DMS 273 treated with DMSO at 0.1 percent for 48 hours (cell line): ENCODE results near the gene PDGFB.
"Not testable (repeated sequence)": the region's sequence is repeated elsewhere in the genome, so short reads cannot be mapped to it uniquely, and the experiment has no call there.

Experiments
- DNase-seq: peaks from one replicate; lab custom pipeline; 2025; lab: John Stamatoyannopoulos, UW

PDGFB gene

DNA sequence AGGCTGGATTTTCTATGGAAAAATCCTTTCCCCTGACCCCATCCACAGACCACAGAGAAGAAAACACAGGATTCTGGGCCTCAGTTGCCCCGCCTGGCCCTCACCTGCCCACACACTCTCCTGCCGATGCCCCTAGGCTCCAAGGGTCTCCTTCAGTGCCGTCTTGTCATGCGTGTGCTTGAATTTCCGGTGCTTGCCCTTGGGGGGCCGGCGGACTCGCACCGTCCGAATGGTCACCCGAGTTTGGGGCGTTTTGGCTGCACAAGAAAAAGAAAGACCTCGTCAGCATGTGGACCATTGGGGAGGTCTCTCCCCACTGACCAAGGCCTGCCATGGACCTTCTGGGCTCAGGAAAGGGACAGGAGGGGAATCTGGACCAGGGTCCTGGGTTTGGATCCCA, 19.2 kb downstream of the PDGFB start:
- no peak for DNase-seq

DNA sequence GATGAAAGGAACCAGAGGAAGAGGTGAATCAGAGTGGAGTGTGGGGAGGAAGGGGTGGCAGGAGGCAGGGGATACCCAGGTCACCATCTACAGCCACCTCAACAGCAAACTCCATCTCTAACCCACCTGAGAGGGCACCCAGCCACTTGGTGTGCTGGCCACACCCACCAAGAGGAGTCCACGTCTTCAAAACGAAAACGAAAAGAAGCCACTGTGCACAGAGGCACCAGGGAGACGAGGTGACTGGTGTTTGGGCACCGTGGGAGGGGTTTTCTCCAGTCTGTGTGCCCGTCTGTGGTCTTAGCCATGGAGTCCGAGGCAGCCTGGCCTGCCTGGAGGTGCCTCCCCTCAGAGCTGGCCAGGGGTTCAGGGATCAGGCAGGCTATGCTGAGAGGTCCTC, 20.2 kb downstream of the PDGFB start:
- no peak for DNase-seq

DNA sequence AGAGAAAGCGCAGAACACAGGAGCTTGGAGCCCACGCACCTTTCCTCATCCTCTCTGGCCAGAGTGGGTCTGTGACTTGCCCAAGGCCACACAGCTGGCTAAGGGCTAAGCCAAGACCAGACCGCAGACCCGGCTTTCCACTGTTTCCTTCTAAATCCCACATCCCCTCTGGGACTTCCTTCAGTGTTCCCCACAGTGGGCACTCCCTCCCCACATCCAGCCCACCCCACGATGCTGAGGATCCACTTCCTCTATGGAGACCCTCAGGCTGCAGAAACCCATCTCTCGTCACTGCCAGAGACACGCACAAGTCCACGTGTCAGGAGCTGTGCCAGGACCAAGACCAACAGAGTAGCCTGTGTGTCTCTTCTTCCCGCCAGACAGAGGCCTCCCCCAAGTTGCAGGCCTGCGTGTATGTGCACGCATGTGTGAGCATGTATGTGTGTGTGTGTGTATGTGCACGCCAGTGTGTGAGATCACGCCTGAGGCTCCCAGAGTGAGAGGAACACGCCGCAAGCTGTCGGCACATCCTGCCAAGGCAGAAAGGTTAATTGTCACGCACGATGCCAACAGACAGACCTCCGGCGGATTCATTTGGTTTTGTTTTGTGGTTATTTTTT, 21.6 kb downstream of the PDGFB start:
- DNase-seq, result no peak

DNA sequence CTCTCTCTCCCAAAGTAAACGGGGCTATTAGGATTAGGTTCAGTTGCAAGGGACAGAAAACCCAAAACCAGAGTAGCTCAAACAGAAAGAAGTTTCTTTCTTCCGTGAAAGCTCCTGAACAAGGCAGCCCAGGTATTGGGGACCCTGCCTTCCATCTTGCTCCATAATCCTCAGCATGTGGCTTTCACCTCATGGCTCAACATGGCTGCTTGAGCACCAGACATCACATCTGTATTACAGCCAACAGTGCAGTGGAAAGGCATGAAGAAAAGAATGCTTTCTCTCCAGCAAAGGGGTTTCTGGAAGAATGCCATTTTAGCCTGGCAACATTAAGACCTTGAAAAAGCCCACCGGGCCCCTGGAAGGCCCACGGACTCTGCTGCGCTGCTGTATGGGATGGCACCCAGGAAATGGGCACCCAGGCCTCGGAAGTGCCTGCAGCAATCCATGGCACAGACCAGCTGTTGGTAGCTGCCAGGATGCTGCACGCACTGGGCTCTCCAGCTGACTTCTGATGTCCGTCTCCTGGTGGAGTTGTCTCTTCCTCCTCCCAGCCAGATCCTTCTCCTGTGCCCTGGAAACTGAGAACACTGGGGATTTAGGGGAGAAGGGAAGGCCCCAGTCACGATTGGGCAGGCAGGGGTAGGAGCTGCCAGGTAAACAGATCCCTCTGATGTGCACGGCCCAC, 22.6 kb downstream of the PDGFB start:
- no peak for DNase-seq

GRCh38 chr22:39220890-39221850, 23.6 kb downstream of the PDGFB start:
- DNase-seq, result no peak

GRCh38 chr22:39220450-39220849, 24.3 kb downstream of the PDGFB start:
- no peak for DNase-seq

GRCh38 chr22:39219071-39220039, 25.4 kb downstream of the PDGFB start:
- DNase-seq, result no peak

GRCh38 chr22:39218432-39218831, 26.4 kb downstream of the PDGFB start:
- DNase-seq, result not testable (repeated sequence)

DNA sequence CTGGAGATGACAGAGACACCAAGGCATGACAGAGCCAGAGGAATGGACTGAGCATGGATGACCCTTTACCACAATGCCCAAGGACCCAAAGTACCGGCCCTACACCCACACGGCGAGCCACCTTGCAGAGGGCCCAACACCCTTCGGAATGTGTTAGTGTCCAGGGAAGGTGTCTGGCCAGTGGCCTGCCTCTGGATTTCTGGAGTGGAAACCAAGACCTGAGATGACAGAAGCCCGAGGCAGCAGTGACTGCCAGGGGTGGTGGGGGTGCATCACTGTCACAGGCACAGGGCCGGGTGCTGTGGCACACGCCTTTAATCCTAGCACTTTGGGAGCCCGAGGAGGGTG, 28.7 kb downstream of the PDGFB start:
- no peak for DNase-seq

DNA sequence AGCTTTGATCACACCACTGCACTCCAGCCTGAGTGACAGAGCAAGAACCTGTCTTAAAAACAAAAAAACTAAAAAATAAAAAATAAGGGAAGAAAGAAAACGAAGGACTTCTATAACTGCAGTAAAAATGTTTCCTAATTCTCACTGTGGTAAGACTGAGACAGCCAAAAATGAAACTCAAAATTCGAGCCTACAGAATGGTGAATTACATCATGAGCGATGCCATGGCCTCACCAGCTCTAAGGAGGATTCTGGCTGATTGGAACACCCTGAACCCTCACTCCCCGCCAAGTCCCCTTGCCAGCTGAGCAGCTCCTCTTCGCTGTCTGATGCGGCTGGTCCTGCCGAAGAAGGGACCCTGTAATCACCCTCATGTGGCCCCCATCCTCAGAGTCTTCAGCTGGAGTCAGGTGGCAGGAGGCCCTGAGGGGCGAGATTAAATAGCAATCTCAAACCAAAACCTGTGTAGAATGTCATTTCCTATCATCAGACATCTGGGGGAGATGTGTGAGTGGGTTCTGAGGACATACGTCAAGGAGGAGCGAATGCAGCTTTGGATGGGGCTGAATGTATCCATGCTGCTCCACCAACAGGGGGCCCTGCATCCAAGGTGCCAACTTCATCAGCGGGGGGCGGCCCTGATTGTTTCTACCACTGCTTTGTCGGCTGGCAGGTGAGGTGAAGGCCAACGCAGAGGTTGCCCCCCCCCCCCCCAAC, 29.2 kb downstream of the PDGFB start:
- no peak for DNase-seq

GRCh38 chr22:39215070-39215396, 29.7 kb downstream of the PDGFB start:
- no peak for DNase-seq

- no peak for DNase-seq
These were observed 30.3 kb downstream of the PDGFB start for GRCh38 chr22:39214383-39215069.

DNA sequence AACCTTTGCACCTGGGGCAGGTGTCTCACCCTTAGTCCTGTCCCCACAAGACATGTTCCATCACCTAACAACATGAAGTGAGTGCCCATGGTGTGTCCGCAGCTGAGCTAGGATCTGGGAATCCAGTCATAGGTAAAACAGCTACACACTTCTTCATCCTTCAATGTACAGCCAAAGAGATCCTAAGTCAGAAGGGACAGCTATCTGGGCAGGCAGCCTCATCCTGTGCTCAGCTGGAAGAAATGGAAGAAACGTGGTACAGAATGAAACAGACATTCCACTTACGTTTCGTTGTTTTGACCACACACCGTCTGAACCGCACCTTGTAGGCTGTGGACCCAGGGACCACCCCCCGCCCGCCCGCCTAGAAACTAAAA, 30.8 kb downstream of the PDGFB start:
- no peak for DNase-seq

GRCh38 chr22:39212721-39213376, 31.9 kb downstream of the PDGFB start:
- DNase-seq, result no peak

DNA sequence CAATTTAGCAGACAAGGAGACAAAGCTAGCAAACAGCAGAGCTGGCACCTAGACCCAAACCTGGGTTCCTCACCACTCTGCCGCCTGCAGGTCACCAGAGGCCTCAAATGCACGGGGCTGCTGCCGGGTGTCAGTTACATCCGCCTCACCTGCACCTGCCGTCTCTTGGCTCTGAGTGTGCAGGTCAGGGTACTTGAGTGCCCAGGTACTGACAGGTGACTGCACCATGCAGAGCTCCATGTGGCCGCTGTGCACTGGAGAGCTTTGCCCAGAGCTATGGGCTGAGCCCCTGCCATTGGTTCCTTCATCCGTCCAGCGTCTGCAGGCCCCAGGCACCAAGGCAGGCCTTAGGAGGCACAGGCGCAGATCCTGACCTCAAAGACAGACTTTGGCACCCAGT, 35.0 kb downstream of the PDGFB start:
- DNase-seq, result no peak

DNA sequence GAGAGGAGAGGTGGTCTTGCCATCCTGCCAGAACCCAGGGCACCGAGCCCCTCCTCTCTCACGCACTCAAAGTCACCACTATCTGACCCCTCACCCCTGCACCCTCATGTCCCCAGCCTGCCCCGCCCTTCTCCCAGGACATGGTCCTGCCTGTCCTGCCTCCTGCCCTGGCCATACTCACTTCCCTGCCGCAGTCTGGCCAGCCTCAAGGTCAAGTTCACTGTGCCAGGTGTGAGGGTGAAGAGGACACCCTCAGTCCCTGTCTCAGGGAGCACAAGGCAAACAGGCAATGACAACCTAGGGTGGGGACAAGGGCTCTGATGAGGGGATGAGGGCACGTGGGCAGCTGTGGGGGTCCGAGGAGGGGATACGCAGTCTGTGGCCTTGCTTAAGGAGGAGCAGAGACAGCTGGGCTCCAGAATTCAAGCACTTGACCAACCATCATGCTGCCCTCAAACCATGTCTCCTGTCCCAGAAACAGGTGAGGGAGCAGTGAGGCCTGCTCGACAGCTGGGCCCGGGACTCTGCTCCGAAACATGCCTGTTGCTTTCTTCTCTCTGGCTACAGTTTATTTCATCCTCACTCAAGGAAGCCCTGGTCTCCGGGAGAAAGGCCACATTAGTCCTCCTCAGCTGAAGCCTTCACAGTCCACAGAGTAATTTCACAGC, 36.6 kb downstream of the PDGFB start:
- DNase-seq, result no peak

GRCh38 chr22:39207141-39208012, 37.4 kb downstream of the PDGFB start:
- DNase-seq, result no peak

GRCh38 chr22:39206491-39206890, 38.3 kb downstream of the PDGFB start:
- DNase-seq, result no peak
